ENCODE results near the gene REEP3. TPM values are rescaled to one million over a fixed set of nuclear protein-coding genes. Genes with fewer than 3 reads are reported as not detected.

The REEP3 gene
- total RNA-seq, 2 experiments from 2014 or later = 13.6 to 15.1 TPM

GRCh38 chr10:63521416-63522276 is 445 bp downstream of the REEP3 start:
- intact Hi-C loops (cut with micrococcal nuclease) = loop anchor here (2.0 to 10.0 kb wide), 2 partner anchors 103 to 253 kb away; no protein-coding TSS in a partner anchor
- Mint-ChIP-seq H3K27ac (peak overlapping the region; percentile 92), H3K36me3 (ENCODE audit: low read depth) (peaks cover 2% of the 10 kb centered on the region), H3K9me3 (no peaks in the 10 kb centered on the region), H3K4me1 (ENCODE audit: low read depth) (peaks cover 51% of the 10 kb centered on the region), H3K4me3 (peak overlapping the region; percentile 88), H3K27me3 (no peaks in the 10 kb centered on the region)
- ChIA-PET CTCF (interaction anchor here (0.8 to 3.7 kb wide), 5 partner anchors 10 to 355 kb away, joined by 3 to 16 read pairs (median 5); no protein-coding TSS in a partner anchor), POLR2A (interaction anchor here (0.6 to 1.9 kb wide), 9 partner anchors 10 to 340 kb away, joined by 3 to 11 read pairs (median 3); no protein-coding TSS in a partner anchor)
- ATAC-seq (peak; percentile 65), DNase-seq (peak; percentile 60)
- TF ChIP-seq, protein P1, sequence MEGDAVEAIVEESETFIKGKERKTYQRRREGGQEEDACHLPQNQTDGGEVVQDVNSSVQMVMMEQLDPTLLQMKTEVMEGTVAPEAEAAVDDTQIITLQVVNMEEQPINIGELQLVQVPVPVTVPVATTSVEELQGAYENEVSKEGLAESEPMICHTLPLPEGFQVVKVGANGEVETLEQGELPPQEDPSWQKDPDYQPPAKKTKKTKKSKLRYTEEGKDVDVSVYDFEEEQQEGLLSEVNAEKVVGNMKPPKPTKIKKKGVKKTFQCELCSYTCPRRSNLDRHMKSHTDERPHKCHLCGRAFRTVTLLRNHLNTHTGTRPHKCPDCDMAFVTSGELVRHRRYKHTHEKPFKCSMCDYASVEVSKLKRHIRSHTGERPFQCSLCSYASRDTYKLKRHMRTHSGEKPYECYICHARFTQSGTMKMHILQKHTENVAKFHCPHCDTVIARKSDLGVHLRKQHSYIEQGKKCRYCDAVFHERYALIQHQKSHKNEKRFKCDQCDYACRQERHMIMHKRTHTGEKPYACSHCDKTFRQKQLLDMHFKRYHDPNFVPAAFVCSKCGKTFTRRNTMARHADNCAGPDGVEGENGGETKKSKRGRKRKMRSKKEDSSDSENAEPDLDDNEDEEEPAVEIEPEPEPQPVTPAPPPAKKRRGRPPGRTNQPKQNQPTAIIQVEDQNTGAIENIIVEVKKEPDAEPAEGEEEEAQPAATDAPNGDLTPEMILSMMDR (IDR thresholded peaks at IDR 0.05) = no peak

GRCh38 chr10:63522277-63522687 is 1.1 kb downstream of the REEP3 start:
- Mint-ChIP-seq H3K4me3 (peak overlapping the region; percentile 88), H3K9me3 (no peaks in the 10 kb centered on the region), H3K27me3 (no peaks in the 10 kb centered on the region), H3K36me3 (ENCODE audit: low read depth) (peaks cover 4% of the 10 kb centered on the region), H3K27ac (peak overlapping the region; percentile 92), H3K4me1 (ENCODE audit: low read depth) (peaks cover 48% of the 10 kb centered on the region)
- intact Hi-C loops (cut with micrococcal nuclease) = loop anchor here (2.0 to 10.0 kb wide), 2 partner anchors 103 to 253 kb away; no protein-coding TSS in a partner anchor
- DNase-seq (no peak), ATAC-seq (no peak)
- CTCF ChIA-PET = interaction anchor here (0.8 to 3.7 kb wide), 6 partner anchors 10 to 356 kb away, joined by 3 to 16 read pairs (median 4); no protein-coding TSS in a partner anchor
- POLR2A ChIA-PET = interaction anchor here (0.6 to 1.9 kb wide), 7 partner anchors 9 to 341 kb away, joined by 3 to 11 read pairs (median 3); no protein-coding TSS in a partner anchor
- TF ChIP-seq, protein P1 (IDR thresholded peaks at IDR 0.05) = no peak

- ATAC-seq (no peak), DNase-seq (no peak)
- TF ChIP-seq, protein P1 (IDR thresholded peaks at IDR 0.05) = no peak
- CTCF ChIA-PET = interaction anchor here (1.1 to 3.7 kb wide), 4 partner anchors 9 to 357 kb away, joined by 4 to 16 read pairs (median 8); no protein-coding TSS in a partner anchor
- intact Hi-C loops (cut with micrococcal nuclease) = loop anchor here (2.0 to 10.0 kb wide), 2 partner anchors 102 to 254 kb away; no protein-coding TSS in a partner anchor
- POLR2A ChIA-PET = interaction anchor here (0.6 to 1.9 kb wide), 2 partner anchors 68 to 254 kb away, joined by 3 to 11 read pairs; no protein-coding TSS in a partner anchor
- peak overlapping the region; percentile 92 for H3K27ac Mint-ChIP-seq
- peaks cover 51% of the 10 kb centered on the region for H3K4me1 Mint-ChIP-seq (ENCODE audit: low read depth)
- no peaks in the 10 kb centered on the region for H3K27me3 Mint-ChIP-seq
- peaks cover 8% of the 10 kb centered on the region for H3K36me3 Mint-ChIP-seq (ENCODE audit: low read depth)
- H3K9me3 Mint-ChIP-seq = no peaks in the 10 kb centered on the region
- H3K4me3 Mint-ChIP-seq = peak overlapping the region; percentile 88
Observed at GRCh38 chr10:63522995-63523394, 1.8 kb downstream of the REEP3 start.

- ATAC-seq = no peak
- intact Hi-C loops (cut with micrococcal nuclease) = loop anchor here (10.0 kb wide), 1 partner anchor 100 kb away; no protein-coding TSS in a partner anchor
- no peak overlapping the region for H3K27ac Mint-ChIP-seq
- H3K36me3 Mint-ChIP-seq (ENCODE audit: low read depth) = peaks cover 20% of the 10 kb centered on the region
- no peak overlapping the region for H3K4me3 Mint-ChIP-seq
- no peak for DNase-seq
- ChIA-PET CTCF (interaction anchor here (1.1 to 3.7 kb wide), 3 partner anchors 11 to 359 kb away, joined by 3 to 16 read pairs (median 5); no protein-coding TSS in a partner anchor), POLR2A (no interaction called here)
- H3K9me3 Mint-ChIP-seq = no peaks in the 10 kb centered on the region
- peaks cover 39% of the 10 kb centered on the region for H3K4me1 Mint-ChIP-seq (ENCODE audit: low read depth)
- H3K27me3 Mint-ChIP-seq = no peaks in the 10 kb centered on the region
- TF ChIP-seq, protein P1 (IDR thresholded peaks at IDR 0.05) = no peak
Observed at GRCh38 chr10:63525021-63525420, 3.8 kb downstream of the REEP3 start.

Data from activated CD8-positive, alpha-beta T cell treated with anti-CD3 and anti-CD28 coated beads for 36 hours (primary cell).